Common myeloid progenitor, CD34-positive (primary cell): ENCODE measurements around the gene UTP15.

Experiments used
- CTCF ChIA-PET: fragments of 350-600 bp; sonication (Branson Sonifier 250); formaldehyde crosslinking; loops from one replicate; lab custom pipeline; 2021; ENCODE audit warnings: antibody characterized with exemption; lab: Charles Lee
- POLR2A ChIA-PET: fragments of 350-600 bp; sonication (Branson Sonifier 250); formaldehyde crosslinking; loops from one replicate; lab custom pipeline; 2021; ENCODE audit warnings: antibody characterized with exemption; lab: Charles Lee
- DNase-seq, 3 donors: peaks; one replicate each; pipeline versions ENCODE4 v3.0.0 to v3.0.0-alpha.2; 2013
- H3K27ac ChIP-seq, 2 experiments: 1 replicate in 1 of 2; 2 replicates in 1 of 2; pipeline ENCODE4 v1.7.0; 2013; ENCODE audit warnings: inconsistent platforms in 2 of 2, low read length in 2 of 2, mild to moderate bottlenecking in 2 of 2, low read depth in 1 of 2, moderate library complexity in 1 of 2; ENCODE audit not compliant: severe bottlenecking in 2 of 2, insufficient read depth in 1 of 2, poor library complexity in 1 of 2
- H3K27me3 ChIP-seq, 5 experiments: replicated peaks in 2 of 5; 1 replicate in 3 of 5; 2 replicates in 2 of 5; pipeline versions ENCODE4 v1.6.1 to v1.7.0; 2013; ENCODE audit warnings: low read length in 4 of 5, mild to moderate bottlenecking in 2 of 5, moderate library complexity in 2 of 5, inconsistent platforms in 1 of 5; ENCODE audit not compliant: insufficient read depth in 5 of 5, control insufficient read depth in 4 of 5
- H3K36me3 ChIP-seq, 4 experiments: 1 replicate in 2 of 4; 2 replicates in 2 of 4; pipeline versions ENCODE4 v1.6.1 to v1.7.0; 2013; ENCODE audit warnings: low read length in 3 of 4, control low read depth in 1 of 4, mild to moderate bottlenecking in 1 of 4; ENCODE audit not compliant: control insufficient read depth in 4 of 4, insufficient read depth in 4 of 4
- H3K4me1 ChIP-seq, 4 experiments: 1 replicate in 3 of 4; 2 replicates in 1 of 4; pipeline versions ENCODE4 v1.6.1 to v1.7.1; 2013; ENCODE audit warnings: low read length in 3 of 4, mild to moderate bottlenecking in 3 of 4, control low read depth in 1 of 4, inconsistent platforms in 1 of 4, moderate library complexity in 1 of 4; ENCODE audit not compliant: control insufficient read depth in 4 of 4, insufficient read depth in 4 of 4; ENCODE audit errors: control extremely low read depth in 1 of 4
- H3K4me3 ChIP-seq, 7 experiments: 1 replicate in 4 of 7; 2 replicates in 3 of 7; pipeline versions ENCODE4 v1.5.1 to v1.7.0; 2013; ENCODE audit warnings: mild to moderate bottlenecking in 7 of 7, low read length in 6 of 7, moderate library complexity in 6 of 7, inconsistent platforms in 2 of 7, low read depth in 2 of 7, control low read depth in 1 of 7; ENCODE audit not compliant: insufficient read depth in 4 of 7, control insufficient read depth in 1 of 7; ENCODE audit errors: extremely low read depth in 1 of 7
- H3K9me3 ChIP-seq, 5 experiments: 1 replicate in 4 of 5; 2 replicates in 1 of 5; pipeline versions ENCODE4 v1.6.1 to v1.7.1; 2013; ENCODE audit warnings: low read length in 4 of 5, mild to moderate bottlenecking in 2 of 5, inconsistent platforms in 1 of 5, low read depth in 1 of 5, moderate library complexity in 1 of 5; ENCODE audit not compliant: control insufficient read depth in 4 of 5, insufficient read depth in 2 of 5; ENCODE audit errors: control extremely low read depth in 1 of 5
- WGBS: methylation state at CpG from one replicate; pipeline ENCODE4 v1.1.5; 2013; ENCODE audit not compliant: insufficient coverage; 5-methylcytosine and 5-hydroxymethylcytosine counted together

The UTP15 gene

GRCh38 chr5:73623060-73623459 is 57.5 kb downstream of the UTP15 start:
- DNase-seq: no peak
- peaks cover 0 to 14% (median 7%) of the 10 kb centered on the region in 5 experiments for H3K27me3 ChIP-seq
- H3K9me3 ChIP-seq: no peaks in the 10 kb centered on the region
- no peaks in the 10 kb centered on the region for H3K36me3 ChIP-seq
- ChIA-PET POLR2A (no interaction called here), CTCF (no interaction called here)
- H3K4me3 ChIP-seq: no peak overlapping the region
- H3K27ac ChIP-seq: no peak overlapping the region
- H3K4me1 ChIP-seq: peaks cover 3 to 17% (median 13%) of the 10 kb centered on the region in 4 experiments
- no CpG with 5 or more reads among the region's 2 CpGs for WGBS

GRCh38 chr5:73623901-73624404 is 58.4 kb downstream of the UTP15 start:
- Histone ChIP-seq H3K4me3 (no peak overlapping the region), H3K36me3 (no peaks in the 10 kb centered on the region), H3K9me3 (no peaks in the 10 kb centered on the region), H3K4me1 (peaks cover 3 to 17% (median 13%) of the 10 kb centered on the region in 4 experiments), H3K27ac (no peak overlapping the region), H3K27me3 (peaks cover 0 to 19% (median 10%) of the 10 kb centered on the region in 5 experiments)
- ChIA-PET CTCF (interaction anchor here (0.8 to 1.5 kb wide), 2 partner anchors 9 to 69 kb away, joined by 4 read pairs; no protein-coding TSS in a partner anchor), POLR2A (no interaction called here)
- no peak for DNase-seq
- WGBS: 100% methylated on average over 1 of the region's 2 CpGs

- no peak for DNase-seq
- Histone ChIP-seq H3K4me3 (peak overlapping the region in 2 of 7 experiments; percentile 73 to 82), H3K9me3 (no peaks in the 10 kb centered on the region), H3K27me3 (peaks cover 0 to 22% (median 12%) of the 10 kb centered on the region in 5 experiments), H3K36me3 (no peaks in the 10 kb centered on the region), H3K4me1 (peaks cover 3 to 17% (median 13%) of the 10 kb centered on the region in 4 experiments), H3K27ac (no peak overlapping the region)
- WGBS: 100% methylated on average over 3 of the region's 6 CpGs
- ChIA-PET CTCF (interaction anchor here (0.9 to 1.5 kb wide), 4 partner anchors 8 to 168 kb away, joined by 3 to 5 read pairs (median 4); no protein-coding TSS in a partner anchor), POLR2A (no interaction called here)
Observed at GRCh38 chr5:73624888-73625287, 59.3 kb downstream of the UTP15 start.

GRCh38 chr5:73625372-73625943 is 59.9 kb downstream of the UTP15 start:
- WGBS: 0% methylated on average over 30 of the region's 33 CpGs
- Histone ChIP-seq H3K27ac (no peak overlapping the region), H3K4me1 (peaks cover 3 to 17% (median 13%) of the 10 kb centered on the region in 4 experiments)

GRCh38 chr5:73625944-73626811 is 60.6 kb downstream of the UTP15 start, which contains the start of gene ARHGEF28:
Gene ARHGEF28, plus strand, starts transcription at chr5:73626196. Its CDS starts 58,656 bp downstream, at chr5:73684852.
- WGBS: 3% methylated on average over 54 of the region's 92 CpGs
- POLR2A ChIA-PET: interaction anchor here (1.2 kb wide), 1 partner anchor 33 kb away, joined by 4 read pairs; no protein-coding TSS in a partner anchor

More at GRCh38 chr5:73625372-73625943, 59.9 kb downstream of the UTP15 start:
- Histone ChIP-seq H3K4me3 (peak overlapping the region; percentile 27 to 82 (median 67)), H3K9me3 (no peaks in the 10 kb centered on the region), H3K36me3 (no peaks in the 10 kb centered on the region), H3K27me3 (peaks cover 0 to 23% (median 12%) of the 10 kb centered on the region in 5 experiments)
- CTCF ChIA-PET: interaction anchor here (0.8 to 1.5 kb wide), 7 partner anchors 13 to 168 kb away, joined by 3 to 5 read pairs (median 3); no protein-coding TSS in a partner anchor
- POLR2A ChIA-PET: interaction anchor here (1.2 kb wide), 1 partner anchor 34 kb away, joined by 4 read pairs; no protein-coding TSS in a partner anchor
- DNase-seq: peak; percentile 22 to 55 (median 47)

GRCh38 chr5:73626814-73627313 is 61.3 kb downstream of the UTP15 start:
- H3K4me3 ChIP-seq: peak overlapping the region in 6 of 7 experiments; percentile 57 to 82 (median 69)
- DNase-seq: no peak

More at GRCh38 chr5:73625944-73626811, 60.6 kb downstream of the UTP15 start, which contains the start of gene ARHGEF28:
- Histone ChIP-seq H3K4me3 (peak within 1 kb of the TSS; percentile 27 to 82 (median 67)), H3K4me1 (peaks cover 3 to 17% (median 13%) of the 10 kb centered on the region in 4 experiments), H3K9me3 (no peaks in the 10 kb centered on the region), H3K36me3 (no peaks in the 10 kb centered on the region), H3K27ac (no peak within 1 kb of the TSS), H3K27me3 (peaks cover 0 to 28% (median 13%) of the 10 kb centered on the region in 5 experiments)
- peak; percentile 51 to 77 (median 73) for DNase-seq
- CTCF ChIA-PET: interaction anchor here (0.8 to 1.5 kb wide), 7 partner anchors 12 to 167 kb away, joined by 3 to 5 read pairs (median 3); no protein-coding TSS in a partner anchor

More at GRCh38 chr5:73626814-73627313, 61.3 kb downstream of the UTP15 start:
- ChIA-PET POLR2A (no interaction called here), CTCF (interaction anchor here (1.1 to 1.3 kb wide), 2 partner anchors 12 to 36 kb away, joined by 3 to 5 read pairs; no protein-coding TSS in a partner anchor)
- Histone ChIP-seq H3K9me3 (no peaks in the 10 kb centered on the region), H3K27me3 (peaks cover 0 to 28% (median 15%) of the 10 kb centered on the region in 5 experiments), H3K36me3 (no peaks in the 10 kb centered on the region), H3K4me1 (peaks cover 3 to 17% (median 13%) of the 10 kb centered on the region in 4 experiments), H3K27ac (no peak overlapping the region)
- 87% methylated on average over 13 of the region's 14 CpGs for WGBS
